ENCODE measurements around the gene PIGL.
A peak's percentile ranks its signal among the peaks of the same experiment; 100 is the strongest.
"Not testable (repeated sequence)": the region's sequence is repeated elsewhere in the genome, so short reads cannot be mapped to it uniquely, and the experiment has no call there.

PIGL gene

GRCh38 chr17:16217002-16217635 is at the start of gene PIGL:
Gene PIGL, plus strand, starts transcription at chr17:16217210. Its CDS starts 17 bp downstream, at chr17:16217227.
- peak; percentile 83 for DNase-seq (ENCODE audit: low read depth)

- DNase-seq (ENCODE audit: low read depth) = no peak
Observed at GRCh38 chr17:16171613-16172012, 45.4 kb upstream of the PIGL start.

GRCh38 chr17:16178836-16179235 is 38.2 kb upstream of the PIGL start:
- DNase-seq (ENCODE audit: low read depth) = no peak

GRCh38 chr17:16181581-16181980 is 35.4 kb upstream of the PIGL start:
- DNase-seq (ENCODE audit: low read depth) = no peak

GRCh38 chr17:16187642-16188041 is 29.4 kb upstream of the PIGL start:
- DNase-seq (ENCODE audit: low read depth) = no peak

GRCh38 chr17:16189791-16190348 is 27.1 kb upstream of the PIGL start:
- no peak for DNase-seq (ENCODE audit: low read depth)

GRCh38 chr17:16190703-16191360 is 26.2 kb upstream of the PIGL start:
- no peak for DNase-seq (ENCODE audit: low read depth)

- no peak for DNase-seq (ENCODE audit: low read depth)
Observed at GRCh38 chr17:16191604-16192003, 25.4 kb upstream of the PIGL start.

GRCh38 chr17:16194307-16194835 is 22.6 kb upstream of the PIGL start:
- DNase-seq (ENCODE audit: low read depth) = not testable (repeated sequence)

- DNase-seq (ENCODE audit: low read depth) = no peak
Observed at GRCh38 chr17:16197276-16197675, 19.7 kb upstream of the PIGL start.

GRCh38 chr17:16199093-16199492 is 17.9 kb upstream of the PIGL start:
- no peak for DNase-seq (ENCODE audit: low read depth)

- not testable (repeated sequence) for DNase-seq (ENCODE audit: low read depth)
Observed at GRCh38 chr17:16201693-16202131, 15.3 kb upstream of the PIGL start.

GRCh38 chr17:16202554-16203500 is 14.2 kb upstream of the PIGL start:
- not testable (repeated sequence) for DNase-seq (ENCODE audit: low read depth)

- not testable (repeated sequence) for DNase-seq (ENCODE audit: low read depth)
Observed at GRCh38 chr17:16204763-16205162, 12.2 kb upstream of the PIGL start.

GRCh38 chr17:16211590-16211989 is 5.4 kb upstream of the PIGL start:
- DNase-seq (ENCODE audit: low read depth) = no peak

- no peak for DNase-seq (ENCODE audit: low read depth)
Observed at GRCh38 chr17:16212793-16213192, 4.2 kb upstream of the PIGL start.

GRCh38 chr17:16214190-16215001 is 2.6 kb upstream of the PIGL start:
- DNase-seq (ENCODE audit: low read depth) = no peak

- DNase-seq (ENCODE audit: low read depth) = no peak
Observed at GRCh38 chr17:16215002-16215272, 2.1 kb upstream of the PIGL start.

GRCh38 chr17:16215273-16215964 is 1.6 kb upstream of the PIGL start, which contains the start of gene NCOR1:
Gene NCOR1, minus strand, starts transcription at chr17:16215534. Its CDS starts 20,965 bp downstream, at chr17:16194569.
- peak; percentile 74 for DNase-seq (ENCODE audit: low read depth)

- peak; percentile 12 for DNase-seq (ENCODE audit: low read depth)
Observed at GRCh38 chr17:16215965-16216316, 1.1 kb upstream of the PIGL start.

All from stimulated activated CD8-positive, alpha-beta memory T cell treated with anti-CD3 and anti-CD28 coated beads, Interleukin-7, amount 100 ng/mL, for 24 hours (primary cell).